Measurements from ENCODE around the gene ATP5F1A.
A peak's percentile ranks its signal among the peaks of the same experiment; 100 is the strongest.
"Not testable (repeated sequence)": the region's sequence is repeated elsewhere in the genome, so short reads cannot be mapped to it uniquely, and the experiment has no call there.

ATP5F1A gene

DNA sequence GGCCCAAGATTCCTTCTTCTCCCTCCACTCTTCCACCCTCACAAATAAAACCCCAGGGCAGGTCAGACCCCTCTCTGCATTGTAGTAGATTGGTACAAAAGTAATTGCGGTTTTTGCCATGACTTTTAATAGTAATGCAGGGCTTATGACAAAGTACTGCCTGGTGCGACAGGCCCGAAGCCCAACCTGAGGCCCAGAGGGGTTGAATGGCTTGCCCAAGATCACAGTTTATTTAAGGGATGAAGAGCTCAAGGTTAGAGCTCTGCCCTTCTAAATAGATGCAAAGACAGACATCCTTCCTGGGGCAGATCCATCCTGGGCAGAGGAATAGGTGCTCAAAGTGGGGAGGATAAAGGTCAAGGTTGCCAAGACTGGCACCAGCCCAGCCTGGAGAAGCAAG is 25.1 kb downstream of the ATP5F1A start:
- DNase-seq = no peak

DNA sequence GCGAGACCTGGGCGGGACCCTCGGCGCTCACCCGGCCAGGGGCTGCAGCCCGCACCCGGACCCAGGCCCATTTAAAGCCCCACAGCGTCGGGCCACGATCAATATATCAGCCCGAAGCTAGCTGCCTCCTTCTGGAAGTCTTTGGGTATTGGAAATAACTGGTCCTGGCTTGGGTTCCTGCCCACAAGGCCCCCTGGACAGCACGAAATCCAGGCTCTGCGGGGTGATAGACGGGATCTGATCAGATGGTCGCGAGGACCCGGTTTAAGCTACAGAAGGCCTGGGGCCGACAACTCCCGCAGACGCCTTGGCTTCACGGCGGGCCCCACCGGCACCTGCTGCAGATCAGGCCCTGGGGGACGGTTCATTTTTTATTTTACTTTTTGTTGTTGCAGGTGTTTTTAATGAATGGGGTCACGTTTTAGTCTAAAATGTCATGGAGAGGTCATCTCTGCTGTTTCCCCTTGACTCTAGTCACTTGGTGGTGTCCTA is 25.7 kb downstream of the ATP5F1A start:
- no peak for DNase-seq

DNA sequence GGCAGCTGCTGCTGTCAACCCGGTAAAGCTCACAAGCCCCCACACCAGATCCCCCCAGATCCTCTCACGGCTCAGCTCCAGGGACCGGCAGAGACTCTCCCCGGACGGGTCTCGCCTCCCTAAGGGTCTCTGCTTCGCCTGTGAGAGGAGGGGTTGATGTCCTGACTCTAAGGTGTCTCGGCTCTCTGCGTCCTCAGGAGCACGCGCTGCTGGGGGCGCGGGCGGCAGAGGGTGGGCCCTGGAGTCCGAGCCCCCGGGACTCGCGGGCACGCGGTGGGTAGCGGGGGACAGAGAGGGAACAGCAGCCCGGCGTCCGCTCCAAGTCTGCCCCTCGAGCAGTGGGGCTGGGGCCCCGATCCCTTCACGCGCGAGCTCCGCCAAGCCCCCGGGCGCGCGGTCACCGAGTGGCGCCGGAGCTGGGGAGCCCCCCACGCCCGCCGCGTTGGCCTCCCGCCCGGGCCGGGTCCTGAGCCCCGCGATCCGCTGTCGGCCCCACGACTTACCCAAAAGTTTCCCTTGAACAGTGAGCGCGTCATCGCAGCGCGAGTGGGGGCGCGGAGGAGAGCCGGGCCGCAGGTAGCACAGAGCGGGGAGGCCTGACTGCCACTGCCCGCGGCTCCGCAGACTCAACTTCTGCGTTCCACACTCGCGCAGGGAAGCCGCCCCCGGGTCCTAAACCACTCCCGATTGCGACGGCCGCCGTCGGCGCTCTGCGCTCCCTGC is 26.3 kb downstream of the ATP5F1A start, which contains the start of gene PSTPIP2:
TSS of gene PSTPIP2 (minus strand) at position 608 of the 723 bp plus-strand sequence. CDS start at position 536, 72 bp downstream.
- peak; percentile 43 to 66 for DNase-seq

DNA sequence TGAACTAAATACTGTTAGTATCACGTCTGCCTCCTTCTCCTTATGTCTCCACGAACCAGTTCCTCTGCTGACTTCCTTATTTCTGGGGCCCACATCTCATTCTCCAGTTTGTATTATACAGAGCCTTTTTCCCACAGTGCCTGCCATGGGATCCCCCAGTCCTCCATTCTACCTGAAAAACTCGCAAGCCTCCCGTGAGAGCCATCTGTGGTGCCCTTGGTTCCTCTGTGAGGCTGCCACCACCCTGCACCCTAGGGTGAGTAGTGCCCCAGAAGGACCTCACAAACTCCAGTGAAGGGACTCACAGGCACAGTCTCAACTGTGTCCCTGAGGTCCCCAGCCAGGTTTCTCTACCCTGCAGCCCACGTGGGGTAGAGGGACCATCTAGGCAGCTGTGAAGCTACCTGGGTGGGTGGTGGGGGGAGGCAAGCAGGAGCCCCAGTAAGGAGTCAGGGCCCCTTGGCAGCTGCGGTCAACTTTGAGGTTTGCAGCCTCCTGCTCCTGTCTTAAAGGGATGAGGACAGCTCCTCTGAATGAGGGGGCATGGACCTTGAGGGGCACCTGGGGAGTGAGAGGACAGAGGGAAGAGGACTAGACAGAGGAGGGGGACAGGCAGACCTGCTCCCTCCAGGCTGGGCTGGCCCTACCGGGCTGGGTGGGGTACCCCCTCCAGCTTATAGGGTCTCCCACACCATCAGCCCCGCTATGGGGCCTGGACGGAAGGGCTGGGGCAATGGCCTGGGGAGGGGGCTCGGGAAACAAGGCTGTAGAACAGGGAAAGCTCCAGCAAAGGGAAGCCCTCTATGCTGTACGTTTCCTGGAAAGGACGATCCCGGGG is 27.1 kb downstream of the ATP5F1A start:
- DNase-seq = peak; percentile 73 to 81

DNA sequence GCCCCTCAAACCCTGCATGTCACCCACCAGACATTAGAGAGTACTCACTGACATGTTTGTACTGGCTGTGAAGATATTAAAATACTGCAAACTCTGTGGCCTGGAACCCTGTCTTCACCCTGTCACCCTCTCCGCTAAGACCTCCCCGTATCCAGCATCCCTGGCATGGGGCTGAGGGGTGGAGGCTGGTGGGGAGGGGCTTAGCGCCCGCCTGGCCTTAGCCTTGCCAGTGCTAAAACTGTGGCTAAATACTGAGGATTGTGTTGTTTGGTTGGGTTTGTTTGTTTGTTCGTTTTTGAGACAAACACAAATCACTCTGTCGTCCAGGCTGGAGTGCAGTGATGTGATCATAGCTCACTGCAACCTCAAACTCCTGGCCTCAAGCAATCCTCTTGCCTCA is 27.9 kb downstream of the ATP5F1A start:
- DNase-seq = no peak

DNA sequence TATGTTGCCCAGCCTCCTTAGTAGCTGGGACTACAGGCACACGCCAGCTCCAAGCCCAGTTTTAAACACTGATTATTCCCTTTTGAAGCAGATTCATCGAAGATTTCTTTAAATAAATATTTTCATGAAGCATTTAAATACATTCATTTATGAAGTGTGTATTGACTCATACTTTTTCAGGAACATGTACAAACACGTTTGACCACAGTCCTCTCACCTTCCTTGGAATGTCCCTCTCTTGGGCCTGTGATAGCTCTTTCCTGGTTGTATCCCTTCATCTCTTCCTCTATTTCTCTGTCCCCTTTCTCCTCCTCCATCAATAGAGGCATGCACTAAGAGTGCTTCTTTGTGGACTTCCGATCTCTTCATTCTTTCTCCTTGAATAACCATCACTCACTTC is 28.6 kb downstream of the ATP5F1A start:
- no peak for DNase-seq

DNA sequence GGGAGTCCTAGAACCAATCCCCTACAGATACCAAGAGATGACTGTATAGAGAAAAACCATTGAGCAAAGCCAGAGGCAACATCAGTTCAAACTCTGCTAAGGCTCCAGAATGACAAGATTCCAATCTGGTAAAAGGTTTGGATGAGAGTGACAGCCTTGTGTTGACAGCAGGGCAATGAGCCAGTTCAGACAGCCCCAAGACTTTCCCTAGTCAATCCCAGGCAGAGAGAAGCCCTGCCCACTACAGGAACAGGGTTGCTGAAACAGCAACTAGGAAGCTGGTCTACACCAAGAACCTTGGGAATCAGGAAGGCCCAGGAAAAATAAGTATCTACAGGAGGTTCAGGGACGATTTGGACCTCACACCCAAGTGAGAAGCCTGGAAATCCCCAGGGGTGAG is 29.3 kb downstream of the ATP5F1A start:
- DNase-seq = no peak

DNA sequence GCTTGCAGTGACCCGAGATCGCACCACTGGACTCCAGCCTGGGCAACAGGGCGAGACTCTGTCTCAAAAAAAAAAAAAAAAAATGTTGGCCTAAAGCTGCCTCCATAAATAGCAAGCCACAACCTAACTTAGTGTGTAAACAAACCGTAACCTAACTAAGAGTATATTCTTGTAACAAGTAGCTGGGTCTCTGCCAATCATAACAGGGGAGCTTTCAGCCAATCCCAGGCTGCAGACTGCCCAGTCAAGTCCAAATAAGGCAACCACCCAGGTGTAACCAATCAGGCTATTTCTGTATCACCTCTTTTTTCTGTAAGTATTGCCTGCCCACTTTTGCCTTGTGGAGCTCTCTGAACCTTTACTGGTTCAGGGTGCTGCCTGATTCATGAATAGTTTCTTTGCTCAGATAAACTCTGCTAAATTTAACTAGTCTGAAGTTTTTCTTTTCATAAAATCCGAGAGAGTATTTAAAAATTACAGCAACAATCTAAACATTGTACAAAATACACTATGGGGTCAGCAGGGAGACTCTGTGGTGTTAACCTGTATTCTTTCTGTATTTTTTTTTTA is 30.6 kb downstream of the ATP5F1A start:
- no peak for DNase-seq

DNA sequence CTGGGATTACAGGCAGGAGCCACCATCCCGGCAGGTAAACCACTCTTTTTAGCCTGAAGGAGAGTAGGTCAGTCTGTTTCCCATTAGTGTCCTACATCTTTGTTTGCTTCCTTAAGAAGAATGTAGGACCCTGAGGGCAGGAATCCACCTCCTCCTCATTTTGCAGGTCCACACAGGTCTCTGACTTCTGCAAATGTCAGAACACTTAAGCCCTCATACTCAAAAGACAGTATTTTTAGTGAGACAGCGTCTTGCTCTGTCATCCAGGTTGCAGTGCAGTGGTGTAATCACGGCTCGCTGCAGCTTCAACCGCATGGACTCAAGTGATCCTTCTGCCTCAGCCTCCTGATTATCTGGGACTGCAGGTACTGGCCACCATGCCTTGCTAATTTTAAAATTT is 35.3 kb downstream of the ATP5F1A start:
- no peak for DNase-seq

DNA sequence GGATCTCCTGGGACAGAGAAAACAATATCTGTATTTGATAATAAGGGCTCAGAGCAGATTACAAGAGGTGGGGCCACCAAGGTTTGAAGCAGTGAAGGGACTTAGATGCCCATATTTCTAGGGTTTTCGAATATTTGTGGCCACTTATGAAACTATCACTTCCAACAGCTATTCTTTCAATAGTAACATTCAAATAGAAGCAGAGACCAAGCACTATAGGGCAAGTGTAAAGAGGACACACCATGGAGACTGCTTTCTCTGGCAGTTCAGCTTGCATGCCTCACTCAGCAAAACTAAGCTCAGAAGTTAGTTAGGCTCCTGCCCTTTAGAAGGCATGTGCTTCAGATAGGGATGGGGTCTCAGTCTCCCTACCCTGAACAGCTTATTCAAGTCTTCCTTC is 36.3 kb downstream of the ATP5F1A start:
- no peak for DNase-seq

DNA sequence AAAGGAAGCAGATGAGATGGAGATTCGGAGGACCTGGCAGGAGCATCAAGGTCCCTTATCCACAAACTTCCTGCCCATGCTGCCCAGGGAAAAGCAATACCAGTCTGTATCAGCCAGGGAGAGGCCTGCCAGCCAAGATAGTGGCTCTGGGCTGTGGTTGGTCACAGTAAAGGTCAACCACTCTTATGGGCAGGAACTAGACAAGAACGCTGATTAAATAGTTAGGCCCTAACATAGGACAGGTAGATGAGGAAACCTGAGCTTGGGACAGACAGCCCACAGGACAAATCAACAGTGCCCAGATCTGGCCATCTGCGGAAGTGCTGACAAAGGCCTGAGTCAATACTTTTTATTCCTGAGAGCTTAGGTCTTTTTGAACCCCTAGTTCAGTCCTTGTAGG is 36.7 kb downstream of the ATP5F1A start:
- no peak for DNase-seq

DNA sequence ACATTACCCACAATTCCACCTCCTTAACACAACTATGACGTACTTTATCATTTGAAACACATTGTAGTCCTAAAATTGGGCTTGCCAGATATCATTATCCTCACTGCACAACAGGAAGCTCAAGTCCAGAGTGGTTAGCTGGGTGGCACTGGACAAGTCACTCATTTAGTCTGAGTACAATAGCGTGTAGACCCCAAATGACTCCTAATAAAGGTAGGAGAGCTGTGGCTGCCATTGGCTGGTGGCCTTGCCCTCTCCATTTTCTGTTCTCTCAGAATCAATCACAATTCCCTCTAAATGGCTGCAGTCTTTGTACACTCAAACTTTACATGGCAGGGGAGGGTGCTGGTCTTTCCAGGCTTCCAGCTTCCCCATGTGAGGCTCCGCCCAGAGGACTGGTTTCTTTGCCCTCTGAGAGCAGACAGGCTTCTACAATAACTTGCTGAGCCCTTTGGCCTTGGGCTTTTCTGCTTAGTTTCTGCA is 37.7 kb downstream of the ATP5F1A start:
- no peak for DNase-seq

DNA sequence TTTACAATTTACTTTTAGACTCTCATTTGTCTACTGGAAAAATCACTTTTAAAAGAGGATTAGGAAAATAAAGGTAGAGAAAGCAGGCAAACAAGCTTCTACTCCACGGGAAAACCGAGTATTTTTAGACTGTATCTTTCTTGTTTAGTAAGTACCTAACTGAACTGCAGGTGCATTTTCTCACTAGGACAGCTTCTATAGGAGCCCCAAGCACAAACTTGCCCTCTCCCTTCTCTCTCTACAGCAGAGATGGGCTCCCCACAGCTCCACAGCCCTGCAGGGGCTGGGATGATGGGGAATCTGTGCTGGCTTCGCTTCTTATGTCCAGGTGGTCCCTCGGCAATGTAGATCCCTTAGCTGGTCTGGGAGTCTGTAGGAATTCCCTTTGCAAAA is 42.3 kb downstream of the ATP5F1A start:
- no peak for DNase-seq

DNA sequence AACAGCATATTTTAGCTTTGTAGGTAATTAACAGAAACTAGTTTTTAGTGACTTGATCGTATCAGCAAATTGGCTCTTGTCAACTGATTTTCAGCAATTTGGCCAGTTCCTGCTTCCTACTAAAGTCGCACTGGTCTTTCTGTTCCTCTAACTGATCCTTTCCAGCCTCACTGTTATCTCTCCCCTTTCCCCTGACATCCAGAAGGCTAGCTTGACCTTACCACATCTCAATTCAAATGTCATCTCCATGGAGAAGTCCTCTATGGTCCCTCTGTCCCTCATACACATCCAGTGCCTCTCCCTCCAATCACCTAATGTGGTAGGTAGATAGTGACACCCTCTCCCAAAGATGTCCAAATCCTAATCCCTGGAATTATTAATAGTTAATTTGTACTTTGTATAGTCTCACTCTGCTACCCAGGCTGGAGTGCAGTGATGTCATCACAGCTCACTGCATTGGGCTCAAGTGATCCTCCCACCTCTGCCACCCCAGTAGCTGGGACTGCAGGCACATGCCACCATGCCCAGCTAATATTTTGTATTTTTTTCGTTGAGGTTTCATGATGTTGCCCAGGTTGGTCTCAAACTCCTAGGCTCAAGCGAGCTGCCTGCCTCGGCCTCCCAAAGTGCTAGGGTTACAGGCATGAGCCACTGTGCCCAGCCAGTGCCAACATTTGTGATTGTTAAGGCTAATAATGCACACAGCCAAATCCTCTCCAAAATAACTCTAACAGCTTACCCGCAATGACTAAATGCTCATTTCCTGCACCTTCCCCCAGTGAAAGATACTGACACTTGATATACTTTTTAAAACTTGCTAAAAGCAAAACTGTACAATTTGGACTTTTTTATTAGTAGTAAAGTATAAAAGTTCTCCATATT is 42.9 kb downstream of the ATP5F1A start:
- peak in 1 of 2 experiments; percentile 32 for DNase-seq

DNA sequence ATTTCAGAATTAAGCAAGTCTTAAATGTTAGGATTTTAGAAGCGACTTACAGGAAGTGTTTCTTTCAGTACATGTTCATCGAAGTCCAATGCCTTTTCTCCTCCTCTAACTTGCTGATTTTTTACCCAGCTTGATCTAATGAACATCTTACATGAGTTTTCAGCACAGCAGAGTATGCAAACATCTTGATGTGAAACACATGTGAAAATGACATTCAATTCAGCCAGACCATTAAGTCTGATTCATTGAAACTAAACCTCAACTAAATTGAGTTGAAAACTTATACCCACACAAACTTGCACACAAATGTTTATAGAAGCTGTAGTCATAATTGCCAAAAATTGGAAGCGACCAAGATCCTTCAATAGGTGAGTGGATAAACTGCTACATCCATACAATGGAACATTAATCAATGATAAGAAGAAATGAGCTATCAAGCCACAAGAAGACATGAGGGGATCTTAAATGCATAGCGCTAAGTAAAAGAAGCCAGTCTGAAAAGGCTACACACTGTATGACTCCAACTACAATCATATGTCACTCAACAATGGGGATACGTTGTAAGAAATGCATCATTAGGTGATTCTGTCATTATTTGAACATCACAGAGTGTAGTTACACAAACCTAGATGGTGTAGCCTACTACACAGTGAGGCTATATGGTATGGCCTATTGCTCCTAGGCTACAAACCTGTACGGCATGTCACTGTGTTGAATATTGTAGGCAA is 44.6 kb downstream of the ATP5F1A start:
- DNase-seq = no peak

DNA sequence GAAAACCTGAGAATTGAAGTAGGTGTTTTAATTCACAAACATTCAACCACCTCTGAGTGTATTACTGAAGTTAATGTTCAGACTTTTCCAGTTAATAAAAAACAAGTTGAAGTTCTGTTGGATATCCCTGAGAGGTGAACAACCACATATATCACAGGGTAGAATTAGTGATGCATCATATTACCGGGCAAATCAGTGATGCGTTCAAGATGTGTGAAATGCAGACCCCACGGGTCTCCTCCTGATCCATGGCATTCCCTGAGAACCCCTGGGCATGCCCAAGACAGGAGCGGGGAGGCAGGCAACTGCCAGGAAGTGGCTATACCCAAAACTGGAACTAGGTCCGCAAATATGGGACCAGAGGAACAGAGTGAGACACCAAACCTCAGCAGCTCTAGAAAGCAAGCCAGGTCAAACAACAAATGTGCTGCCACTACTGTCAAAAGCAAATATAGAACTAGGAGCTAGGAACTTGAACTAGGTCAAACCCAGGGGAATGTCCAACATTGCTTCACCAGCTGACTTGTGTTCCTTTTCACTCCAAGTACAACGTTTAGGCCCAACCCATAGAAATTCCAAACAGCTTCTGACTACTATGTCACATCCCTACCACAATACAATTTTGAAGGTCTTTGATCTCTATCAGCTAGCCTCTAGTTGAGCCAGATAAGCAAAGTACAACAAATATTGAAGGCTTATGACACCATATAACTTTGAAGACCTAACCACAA is 46.2 kb downstream of the ATP5F1A start:
- no peak for DNase-seq

DNA sequence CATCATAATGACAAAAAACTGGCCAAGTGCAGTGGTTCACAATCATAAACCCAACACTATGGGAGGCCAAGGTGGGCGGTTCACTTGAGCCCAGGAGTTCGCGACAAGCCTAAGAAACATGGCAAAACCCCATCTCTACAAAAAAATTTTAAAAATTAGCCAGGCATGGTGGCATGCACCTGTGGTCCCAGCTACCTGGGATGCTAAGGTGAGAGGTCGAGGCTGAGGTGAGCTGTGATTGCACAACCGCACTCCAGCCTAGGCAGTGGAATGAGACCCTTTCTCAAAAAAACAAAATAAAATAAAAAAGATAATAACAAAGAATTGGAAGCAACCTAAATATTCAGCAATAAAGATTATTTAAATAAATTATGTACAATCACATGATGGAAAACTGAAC is 47.8 kb downstream of the ATP5F1A start:
- no peak for DNase-seq

DNA sequence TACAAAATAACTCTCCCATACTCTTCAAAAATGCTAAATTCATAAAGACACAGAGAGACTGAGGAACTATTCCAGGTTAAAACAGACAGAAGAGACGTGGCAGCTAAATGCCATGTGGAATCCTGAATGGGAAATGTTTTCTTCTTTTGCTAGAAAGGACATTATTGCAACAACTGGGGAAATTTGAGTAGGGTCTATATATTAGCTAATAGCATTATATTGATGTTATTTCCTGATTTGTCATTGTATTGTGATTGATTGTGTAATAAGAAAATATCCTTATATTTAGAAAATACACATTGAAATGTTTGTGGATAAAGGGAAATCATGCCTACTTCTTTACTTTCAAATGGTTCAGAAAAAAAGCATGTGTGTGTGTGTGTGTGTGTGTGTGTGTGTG is 49.5 kb downstream of the ATP5F1A start:
- DNase-seq = no peak

DNA sequence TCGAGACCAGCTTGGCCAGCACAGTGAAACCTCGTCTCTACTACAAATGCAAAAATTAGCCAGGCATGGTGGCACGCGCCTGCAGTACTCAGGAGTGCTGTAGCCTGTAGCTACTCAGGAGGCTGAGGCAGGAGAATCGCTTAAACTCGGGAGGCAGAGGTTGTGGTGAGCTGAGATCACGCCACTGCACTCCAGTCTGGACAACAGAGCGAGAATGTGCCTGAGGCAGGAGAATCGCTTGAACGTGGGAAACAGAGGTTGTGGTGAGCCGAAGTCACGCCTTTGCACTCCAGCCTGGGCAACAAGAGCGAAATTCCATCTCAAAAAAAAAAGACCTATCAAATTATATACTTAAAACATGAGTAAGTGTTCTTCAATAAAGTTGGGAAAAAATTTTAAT is 50.7 kb downstream of the ATP5F1A start:
- not testable (repeated sequence) for DNase-seq

DNA sequence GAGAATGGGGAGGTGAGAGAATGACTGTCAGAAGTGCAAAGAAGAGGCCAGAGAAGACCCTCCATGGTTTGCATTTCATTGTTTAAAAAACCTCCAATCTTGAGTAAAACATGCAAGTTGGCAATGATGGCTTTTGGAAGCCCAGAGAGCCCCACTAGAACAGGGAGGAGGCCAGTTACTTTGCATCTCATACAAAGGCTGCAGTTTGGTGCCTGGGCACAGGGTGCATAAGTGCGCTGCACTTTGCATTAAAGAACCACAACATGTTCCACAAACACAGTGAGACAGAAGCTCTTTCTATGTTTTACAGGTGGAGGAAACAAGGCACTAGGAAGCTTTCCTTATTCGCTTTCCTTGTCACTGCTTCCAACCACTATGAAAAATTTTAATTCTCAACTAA is 51.4 kb downstream of the ATP5F1A start:
- DNase-seq = no peak

DNA sequence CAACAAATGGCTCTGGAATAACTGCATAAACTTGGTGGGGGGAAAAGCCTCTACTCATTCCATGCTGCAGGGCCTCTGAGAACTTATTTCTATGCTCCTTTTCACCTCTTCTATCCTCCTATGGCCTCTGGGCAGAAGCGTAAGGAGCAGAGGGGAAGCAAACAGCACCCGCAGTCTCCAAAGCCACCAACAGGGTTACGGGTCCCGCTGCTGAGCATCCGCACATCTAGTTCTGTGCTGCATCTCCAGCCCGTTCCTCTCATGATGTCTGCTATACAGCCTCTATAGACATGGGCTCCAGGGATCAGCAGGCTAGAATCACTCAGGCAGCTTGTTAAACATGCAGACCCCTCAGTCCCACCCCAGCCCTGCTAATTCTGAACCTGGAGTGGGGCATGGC is 52.0 kb downstream of the ATP5F1A start:
- no peak for DNase-seq

All from AML-193 (cell line).